GM12878 (cell line): Measurements from ENCODE around the gene TCF7L2. TPM values are rescaled to one million over a fixed set of nuclear protein-coding genes. Genes with fewer than 3 reads are reported as not detected.

Source experiments
- ATAC-seq: fragments of 200-7000 bp; cut with Tn5 transposase; 3 replicates; pipeline ENCODE4 v1.9.1; 2020; ENCODE audit warnings: mild to moderate bottlenecking, moderate library complexity
- BruUV-seq: library from RNA; stranded (reverse); fragments of 400-500 nt; replicated peaks from 2 replicates; lab custom pipeline; 2021; lab: Mats Ljungman, UMichigan
- CTCF ChIA-PET: fragments of 300-600 bp; sonication (Branson Sonifier 250); formaldehyde crosslinking; extraction: SDS; loops from one replicate; lab custom pipeline; 2021; ENCODE audit warnings: inconsistent platforms; lab: Yijun Ruan, JAX
- POLR2A ChIA-PET: fragments of 350-600 bp; formaldehyde crosslinking; extraction: SDS; loops from one replicate; lab custom pipeline; 2021; ENCODE audit warnings: inconsistent platforms; lab: Charles Lee
- RAD21 ChIA-PET: fragments of 300-600 bp; sonication (Branson Sonifier 250); formaldehyde crosslinking; loops from one replicate; lab custom pipeline; 2023; ENCODE audit warnings: antibody characterized with exemption; ENCODE audit not compliant: unreplicated experiment; lab: Charles Lee
- SMC1A ChIA-PET: fragments of 300-600 bp; sonication (Branson Sonifier 250); formaldehyde crosslinking; loops from one replicate; lab custom pipeline; 2023; ENCODE audit not compliant: unreplicated experiment, uncharacterized antibody; lab: Charles Lee
- DNase-seq: peaks from one replicate; pipeline ENCODE4 v3.0.0-alpha.2; 2011; ENCODE audit warnings: low read depth, low spot score
- FAIRE-seq: peaks from 3 replicates; lab custom pipeline; 2011; peaks lifted over from hg19 to GRCh38; lab: Jason Lieb, UNC
- H2AFZ ChIP-seq: 2 replicates; pipeline ENCODE4 v1.6.0; 2011; ENCODE audit warnings: low read depth, low read length, control low read depth; ENCODE audit not compliant: control insufficient read depth
- H3K27ac ChIP-seq: 2 replicates; pipeline ENCODE4 v1.5.1; 2011; ENCODE audit warnings: control low read depth; ENCODE audit not compliant: control insufficient read depth, insufficient read depth
- H3K27me3 ChIP-seq, 2 experiments: replicated peaks in 1 of 2; 2 replicates each; pipeline versions ENCODE4 v1.6.0 to v1.6.1; 2011; ENCODE audit warnings: low read length in 1 of 2; ENCODE audit not compliant: control insufficient read depth in 2 of 2, insufficient read depth in 2 of 2
- H3K36me3 ChIP-seq, 2 experiments: 2 replicates each; pipeline ENCODE4 v1.5.1; 2011; ENCODE audit warnings: low read length in 1 of 2; ENCODE audit not compliant: control insufficient read depth in 2 of 2, insufficient read depth in 2 of 2
- H3K4me1 ChIP-seq: 2 replicates; pipeline ENCODE4 v1.6.1; 2011; ENCODE audit warnings: mild to moderate bottlenecking, low read length, moderate library complexity, mixed read lengths; ENCODE audit not compliant: control insufficient read depth, insufficient read depth
- H3K4me2 ChIP-seq: 2 replicates; pipeline ENCODE4 v1.6.0; 2011; ENCODE audit warnings: control low read depth; ENCODE audit not compliant: control insufficient read depth, insufficient read depth
- H3K4me3 ChIP-seq: fragments of 200-600 bp; sonication (generic); 2 replicates; pipeline ENCODE4 v1.5.1; 2016
- H3K79me2 ChIP-seq: 2 replicates; pipeline ENCODE4 v1.6.0; 2011; ENCODE audit warnings: low read length; ENCODE audit not compliant: control insufficient read depth, insufficient read depth
- H3K9ac ChIP-seq: 2 replicates; pipeline ENCODE4 v1.8.0; 2011; ENCODE audit warnings: low read length, control low read depth, mixed read lengths; ENCODE audit not compliant: control insufficient read depth, insufficient read depth
- H3K9me3 ChIP-seq: replicated peaks from 3 replicates; pipeline ENCODE4 v1.5.1; 2011; ENCODE audit warnings: mild to moderate bottlenecking, low read length; ENCODE audit not compliant: control insufficient read depth, insufficient read depth
- H4K20me1 ChIP-seq: 2 replicates; pipeline ENCODE4 v1.6.0; 2011; ENCODE audit not compliant: control insufficient read depth, insufficient read depth
- CEBPZ ChIP-seq: fragments of 150-350 bp; IDR thresholded peaks from 2 replicates; pipeline ENCODE4 v1.6.1; 2016; ENCODE audit warnings: low read depth, low read length
- CUX1 ChIP-seq: IDR thresholded peaks from 2 replicates; pipeline ENCODE4 v1.6.1; 2012; ENCODE audit warnings: improper control_type of control experiment, low read depth, low read length; ENCODE audit not compliant: insufficient replicate concordance
- FOS ChIP-seq: IDR thresholded peaks from 3 replicates; pipeline ENCODE4 v1.6.1; 2011; ENCODE audit warnings: borderline replicate concordance; ENCODE audit not compliant: insufficient read length; ENCODE audit errors: extremely low read depth
- HCFC1 ChIP-seq: fragments of 150-350 bp; IDR thresholded peaks from 2 replicates; pipeline ENCODE4 v1.6.1; 2014; ENCODE audit warnings: low read length
- IKZF1 ChIP-seq: fragments of 450-650 bp; conservative IDR thresholded peaks from 2 replicates; pipeline ENCODE4 v1.6.1; 2017; ENCODE audit warnings: antibody characterized with exemption, mild to moderate bottlenecking
- MTA3 ChIP-seq: IDR thresholded peaks from 2 replicates; pipeline ENCODE4 v1.6.1; 2012; ENCODE audit warnings: low read length, inconsistent platforms, borderline replicate concordance
- NR2C1 ChIP-seq: fragments of 450-650 bp; IDR thresholded peaks from 2 replicates; pipeline ENCODE4 v1.6.1; 2017; ENCODE audit warnings: antibody characterized with exemption, mild to moderate bottlenecking, moderate library complexity
- POLR2A ChIP-seq: IDR thresholded peaks from 2 replicates; pipeline ENCODE4 v1.6.1; 2011; ENCODE audit warnings: low read depth, mild to moderate bottlenecking, low read length
- POLR2AphosphoS5 ChIP-seq: IDR thresholded peaks from 2 replicates; pipeline ENCODE4 v1.6.1; 2011; ENCODE audit warnings: mild to moderate bottlenecking, low read length, inconsistent platforms
- RCOR1 ChIP-seq: conservative IDR thresholded peaks from 2 replicates; pipeline ENCODE4 v1.6.1; 2012; ENCODE audit warnings: low read depth, low read length, improper control_type of control experiment
- SMARCA5 ChIP-seq: fragments of 450-650 bp; IDR thresholded peaks from 2 replicates; pipeline ENCODE4 v1.6.1; 2017; ENCODE audit warnings: mild to moderate bottlenecking
- SREBF1 ChIP-seq: IDR thresholded peaks from 2 replicates; pipeline ENCODE4 v1.6.1; 2012; ENCODE audit warnings: mild to moderate bottlenecking, low read length
- SUPT20H ChIP-seq: IDR thresholded peaks from 2 replicates; pipeline ENCODE4 v1.6.1; 2011; ENCODE audit warnings: low read depth, mild to moderate bottlenecking, low read length, moderate library complexity, borderline replicate concordance; ENCODE audit not compliant: control insufficient read depth
- WGBS: methylation state at CpG from one replicate; pipeline ENCODE4 v1.1.6; 2016; ENCODE audit warnings: low lambda C conversion rate; ENCODE audit not compliant: insufficient replicate concordance, insufficient coverage; ENCODE audit errors: missing lambda C conversion rate; 5-methylcytosine and 5-hydroxymethylcytosine counted together
- in situ Hi-C: fragments of 300-500 bp; cut with MboI; formaldehyde crosslinking; loops from 9 replicates; pipeline ENCODE4 v1.14.3; 2018; ENCODE audit warnings: mixed read lengths
- intact Hi-C: fragments of 100-400 bp; cut with micrococcal nuclease; formaldehyde crosslinking; loops from one replicate; pipeline ENCODE4 v1.14.2; 2022; ENCODE audit not compliant: unreplicated experiment
- polyA plus RNA-seq, 11 experiments: library from polyadenylated mRNA; depleted of rRNA in 4 of 11; unstranded in 6 of 11; stranded (reverse) in 5 of 11; fragments of >200 nt; fragmentation: Nextera tagmentation in 4 of 11; fragmentation: Illumina TruSeq in 1 of 11; extraction: Ambion mirVana in 4 of 11; extraction: Trizol in 1 of 11; gene quantifications; 1 replicate in 1 of 11; 2 replicates in 10 of 11; pipeline versions ENCODE4 v1.2.1 to v1.2.3, GENCODE V29; 2011 to 2016; ENCODE audit warnings: inconsistent platforms in 2 of 11, missing spikeins in 2 of 11, low read depth in 1 of 11
- total RNA-seq, 4 experiments: library from RNA; depleted of rRNA in 3 of 4; stranded (reverse); fragments of >200 nt in 3 of 4; fragmentation: Illumina TruSeq in 1 of 4; extraction: Trizol in 1 of 4; gene quantifications; 2 replicates each; pipeline versions ENCODE4 v1.2.1 to v1.2.3, GENCODE V29; 2013 to 2021

TCF7L2 gene
- total and polyA plus RNA-seq, 10 of the 15 experiments (the other 5 are each of a cell fraction or from before 2014, with no cell fraction given) = 0.02 to 1.1 (median 0.35) TPM; not detected in 4

GRCh38 chr10:113153493-113154102 lies 203.6 kb downstream of the TCF7L2 start:
- Histone ChIP-seq H3K27ac (no peak overlapping the region), H3K4me3 (no peak overlapping the region), H4K20me1 (no peaks in the 10 kb centered on the region), H3K4me2 (no peak overlapping the region), H3K79me2 (no peaks in the 10 kb centered on the region), H3K9ac (no peak overlapping the region), H3K36me3 (no peaks in the 10 kb centered on the region), H2AFZ (no peak overlapping the region), H3K4me1 (no peaks in the 10 kb centered on the region), H3K27me3 (no peaks in the 10 kb centered on the region), H3K9me3 (no peaks in the 10 kb centered on the region)
- DNase-seq = no peak
- in situ Hi-C loops (no loop called here), intact Hi-C loops (no loop called here)
- ChIA-PET CTCF (no interaction called here), RAD21 (no interaction called here), SMC1A (no interaction called here), POLR2A (no interaction called here)
- no peak for ATAC-seq
- no peak for FAIRE-seq
- WGBS = 69% methylated on average over 17 of the region's 17 CpGs
- TF ChIP-seq POLR2AphosphoS5 (no peak), SREBF1 (no peak), CEBPZ (no peak), NR2C1 (no peak), RCOR1 (no peak), IKZF1 (no peak), SUPT20H (no peak), POLR2A (no peak), CUX1 (no peak), MTA3 (no peak), SMARCA5 (no peak), FOS (no peak), HCFC1 (no peak)
- no TSS peak for BruUV-seq
